Lower leg skin (tissue), 3 donors: ENCODE results near the gene LAPTM4A.

ENCODE experiments used
- CTCF ChIP-seq, 3 donors: fragments of 450-650 bp; IDR thresholded peaks; one replicate each; pipeline ENCODE4 v1.5.1; 2016; ENCODE audit warnings: antibody characterized with exemption in 3 of 3, mild to moderate bottlenecking in 3 of 3, moderate library complexity in 2 of 3
- POLR2A ChIP-seq, 2 donors: fragments of 450-650 bp; IDR thresholded peaks; one replicate each; pipeline ENCODE4 v1.6.1; 2016 to 2017; ENCODE audit warnings: antibody characterized with exemption in 2 of 2, mild to moderate bottlenecking in 1 of 2, moderate library complexity in 1 of 2

- TF ChIP-seq CTCF (IDR thresholded peaks at IDR 0.05): no peak
- TF ChIP-seq POLR2A (IDR thresholded peaks at IDR 0.05): no peak
Observed at GRCh38 chr2:20065885-20066602, 14.6 kb upstream of the LAPTM4A start.
